Stimulated activated naive CD8-positive, alpha-beta T cell treated with anti-CD3 and anti-CD28 coated beads, Interleukin-15, amount 100 ng/mL, for 72 hours (primary cell): Measurements from ENCODE around the gene SOBP.

Experiments
- ATAC-seq: fragments of 150-1000 bp; cut with Tn5 transposase; 2 replicates; pipeline ENCODE4 v1.10.0; 2021; ENCODE audit warnings: mild to moderate bottlenecking, moderate library complexity
- DNase-seq, 2 donors: peaks; one replicate each; pipeline ENCODE4 v3.0.0; 2021 to 2022
- H3K27ac Mint-ChIP-seq, 2 donors: one replicate each; pipeline ENCODE4 v1.8.0; 2022; ENCODE audit warnings: mild to moderate bottlenecking in 2 of 2, mixed read lengths in 2 of 2, moderate library complexity in 2 of 2
- H3K27me3 Mint-ChIP-seq: one replicate; pipeline ENCODE4 v1.8.0; 2022; ENCODE audit warnings: mixed read lengths
- H3K4me1 Mint-ChIP-seq: one replicate; pipeline ENCODE4 v1.8.0; 2022; ENCODE audit warnings: mild to moderate bottlenecking, mixed read lengths
- H3K4me3 Mint-ChIP-seq, 2 donors: one replicate each; pipeline ENCODE4 v1.8.0; 2022; ENCODE audit warnings: mild to moderate bottlenecking in 2 of 2, mixed read lengths in 2 of 2, moderate library complexity in 1 of 2
- H3K9me3 Mint-ChIP-seq, 2 donors: one replicate each; pipeline ENCODE4 v1.8.0; 2022; ENCODE audit warnings: mixed read lengths in 2 of 2

The SOBP gene

GRCh38 chr6:107532706-107533105 is 42.8 kb downstream of the SOBP start:
- H3K4me1 Mint-ChIP-seq, result no peaks in the 10 kb centered on the region
- no peak overlapping the region for H3K27ac Mint-ChIP-seq
- ATAC-seq, result no peak
- H3K4me3 Mint-ChIP-seq, result no peak overlapping the region
- DNase-seq, result no peak
- no peaks in the 10 kb centered on the region for H3K27me3 Mint-ChIP-seq
- no peaks in the 10 kb centered on the region for H3K9me3 Mint-ChIP-seq

- Mint-ChIP-seq H3K9me3 (no peaks in the 10 kb centered on the region), H3K4me1 (no peaks in the 10 kb centered on the region), H3K4me3 (no peak overlapping the region), H3K27ac (no peak overlapping the region), H3K27me3 (no peaks in the 10 kb centered on the region)
- no peak for ATAC-seq
- no peak for DNase-seq
Observed at GRCh38 chr6:107533415-107534059, 43.6 kb downstream of the SOBP start.

- DNase-seq (no peak), ATAC-seq (no peak)
- Mint-ChIP-seq H3K4me3 (no peak overlapping the region), H3K27ac (no peak overlapping the region), H3K4me1 (no peaks in the 10 kb centered on the region), H3K27me3 (no peaks in the 10 kb centered on the region), H3K9me3 (no peaks in the 10 kb centered on the region)
Observed at GRCh38 chr6:107534571-107535141, 44.7 kb downstream of the SOBP start.

- ATAC-seq (no peak), DNase-seq (no peak)
- Mint-ChIP-seq H3K4me1 (no peaks in the 10 kb centered on the region), H3K4me3 (no peak overlapping the region), H3K9me3 (no peaks in the 10 kb centered on the region), H3K27me3 (no peaks in the 10 kb centered on the region), H3K27ac (no peak overlapping the region)
Observed at GRCh38 chr6:107535626-107536025, 45.7 kb downstream of the SOBP start.

- Mint-ChIP-seq H3K4me1 (no peaks in the 10 kb centered on the region), H3K27me3 (no peaks in the 10 kb centered on the region), H3K4me3 (no peak overlapping the region), H3K9me3 (no peaks in the 10 kb centered on the region), H3K27ac (no peak overlapping the region)
- ATAC-seq (no peak), DNase-seq (no peak)
Observed at GRCh38 chr6:107536180-107536961, 46.5 kb downstream of the SOBP start.

GRCh38 chr6:107537559-107537958 is 47.6 kb downstream of the SOBP start:
- H3K27me3 Mint-ChIP-seq, result peaks cover 8% of the 10 kb centered on the region
- DNase-seq (no peak), ATAC-seq (no peak)
- no peaks in the 10 kb centered on the region for H3K4me1 Mint-ChIP-seq
- H3K9me3 Mint-ChIP-seq, result no peaks in the 10 kb centered on the region
- no peak overlapping the region for H3K27ac Mint-ChIP-seq
- no peak overlapping the region for H3K4me3 Mint-ChIP-seq

GRCh38 chr6:107538856-107539387 is 49.0 kb downstream of the SOBP start:
- ATAC-seq (no peak), DNase-seq (no peak)
- H3K4me3 Mint-ChIP-seq, result no peak overlapping the region
- H3K9me3 Mint-ChIP-seq, result no peaks in the 10 kb centered on the region
- H3K27me3 Mint-ChIP-seq, result peaks cover 19% of the 10 kb centered on the region
- no peaks in the 10 kb centered on the region for H3K4me1 Mint-ChIP-seq
- H3K27ac Mint-ChIP-seq, result no peak overlapping the region

GRCh38 chr6:107539409-107539808 is 49.5 kb downstream of the SOBP start:
- DNase-seq (no peak), ATAC-seq (no peak)
- H3K27me3 Mint-ChIP-seq, result peaks cover 24% of the 10 kb centered on the region
- H3K27ac Mint-ChIP-seq, result no peak overlapping the region
- H3K4me3 Mint-ChIP-seq, result no peak overlapping the region
- H3K4me1 Mint-ChIP-seq, result no peaks in the 10 kb centered on the region
- H3K9me3 Mint-ChIP-seq, result no peaks in the 10 kb centered on the region

GRCh38 chr6:107539849-107540464 is 50.0 kb downstream of the SOBP start:
- H3K9me3 Mint-ChIP-seq, result no peaks in the 10 kb centered on the region
- ATAC-seq (no peak), DNase-seq (no peak)
- peaks cover 30% of the 10 kb centered on the region for H3K27me3 Mint-ChIP-seq
- H3K4me3 Mint-ChIP-seq, result no peak overlapping the region
- no peak overlapping the region for H3K27ac Mint-ChIP-seq
- no peaks in the 10 kb centered on the region for H3K4me1 Mint-ChIP-seq

GRCh38 chr6:107540465-107540857 is 50.5 kb downstream of the SOBP start:
- H3K27ac Mint-ChIP-seq, result no peak overlapping the region
- no peaks in the 10 kb centered on the region for H3K9me3 Mint-ChIP-seq
- no peak overlapping the region for H3K4me3 Mint-ChIP-seq
- no peak for DNase-seq
- no peaks in the 10 kb centered on the region for H3K4me1 Mint-ChIP-seq
- no peak for ATAC-seq
- peaks cover 33% of the 10 kb centered on the region for H3K27me3 Mint-ChIP-seq

- Mint-ChIP-seq H3K27ac (no peak overlapping the region), H3K4me1 (no peaks in the 10 kb centered on the region), H3K9me3 (no peaks in the 10 kb centered on the region), H3K27me3 (peaks cover 33% of the 10 kb centered on the region), H3K4me3 (no peak overlapping the region)
- no peak for DNase-seq
- ATAC-seq, result no peak
Observed at GRCh38 chr6:107542192-107542668, 52.3 kb downstream of the SOBP start.

GRCh38 chr6:107543088-107543487 is 53.2 kb downstream of the SOBP start:
- no peak overlapping the region for H3K27ac Mint-ChIP-seq
- no peaks in the 10 kb centered on the region for H3K4me1 Mint-ChIP-seq

GRCh38 chr6:107543567-107543966 is 53.6 kb downstream of the SOBP start:
- H3K4me3 Mint-ChIP-seq, result no peak overlapping the region
- H3K27me3 Mint-ChIP-seq, result peaks cover 33% of the 10 kb centered on the region

More at GRCh38 chr6:107543088-107543487, 53.2 kb downstream of the SOBP start:
- Mint-ChIP-seq H3K4me3 (no peak overlapping the region), H3K9me3 (no peaks in the 10 kb centered on the region), H3K27me3 (peaks cover 33% of the 10 kb centered on the region)
- no peak for DNase-seq
- no peak for ATAC-seq

GRCh38 chr6:107545763-107546162 is 55.8 kb downstream of the SOBP start:
- Mint-ChIP-seq H3K27me3 (peaks cover 33% of the 10 kb centered on the region), H3K4me3 (no peak overlapping the region), H3K27ac (no peak overlapping the region), H3K9me3 (no peaks in the 10 kb centered on the region), H3K4me1 (no peaks in the 10 kb centered on the region)
- DNase-seq (no peak), ATAC-seq (no peak)

More at GRCh38 chr6:107543567-107543966, 53.6 kb downstream of the SOBP start:
- Mint-ChIP-seq H3K9me3 (no peaks in the 10 kb centered on the region), H3K27ac (no peak overlapping the region), H3K4me1 (no peaks in the 10 kb centered on the region)
- ATAC-seq, result no peak
- no peak for DNase-seq

- DNase-seq (no peak), ATAC-seq (no peak)
- no peak overlapping the region for H3K27ac Mint-ChIP-seq
- peaks cover 31% of the 10 kb centered on the region for H3K27me3 Mint-ChIP-seq
- no peak overlapping the region for H3K4me3 Mint-ChIP-seq
- no peaks in the 10 kb centered on the region for H3K4me1 Mint-ChIP-seq
- H3K9me3 Mint-ChIP-seq, result no peaks in the 10 kb centered on the region
Observed at GRCh38 chr6:107546691-107547450, 57.0 kb downstream of the SOBP start.
